ENCODE results near the gene MRPL20.
"Not testable (repeated sequence)": the region's sequence is repeated elsewhere in the genome, so short reads cannot be mapped to it uniquely, and the experiment has no call there.

DNA sequence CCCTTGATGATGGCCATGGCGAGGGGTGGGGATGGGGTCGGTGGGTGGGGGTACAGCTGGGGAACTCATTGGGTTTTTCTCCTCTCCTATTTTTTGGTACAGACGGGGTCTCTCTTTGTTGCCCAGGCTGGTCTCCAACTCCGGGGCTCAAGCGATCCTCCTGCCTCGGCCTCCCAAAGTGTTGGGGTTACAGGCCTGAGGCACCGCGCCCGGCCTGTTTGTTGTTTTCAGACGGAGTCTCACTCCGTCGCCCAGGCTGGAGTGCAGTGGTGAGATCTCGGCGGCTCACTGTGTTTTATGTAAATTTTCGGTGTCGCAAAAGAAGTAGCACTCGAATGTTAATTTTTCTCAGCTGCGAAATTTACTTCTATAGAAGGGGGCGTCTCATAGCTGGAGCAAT lies 39.5 kb upstream of the MRPL20 start:
- TF ChIP-seq POLR2A (IDR thresholded peaks at IDR 0.05; ENCODE audit: low read depth, low read length); POLR2AphosphoS5 (IDR thresholded peaks at IDR 0.05; ENCODE audit: insufficient read depth, low read depth, low read length): not testable (repeated sequence)
- TF ChIP-seq, protein P1, sequence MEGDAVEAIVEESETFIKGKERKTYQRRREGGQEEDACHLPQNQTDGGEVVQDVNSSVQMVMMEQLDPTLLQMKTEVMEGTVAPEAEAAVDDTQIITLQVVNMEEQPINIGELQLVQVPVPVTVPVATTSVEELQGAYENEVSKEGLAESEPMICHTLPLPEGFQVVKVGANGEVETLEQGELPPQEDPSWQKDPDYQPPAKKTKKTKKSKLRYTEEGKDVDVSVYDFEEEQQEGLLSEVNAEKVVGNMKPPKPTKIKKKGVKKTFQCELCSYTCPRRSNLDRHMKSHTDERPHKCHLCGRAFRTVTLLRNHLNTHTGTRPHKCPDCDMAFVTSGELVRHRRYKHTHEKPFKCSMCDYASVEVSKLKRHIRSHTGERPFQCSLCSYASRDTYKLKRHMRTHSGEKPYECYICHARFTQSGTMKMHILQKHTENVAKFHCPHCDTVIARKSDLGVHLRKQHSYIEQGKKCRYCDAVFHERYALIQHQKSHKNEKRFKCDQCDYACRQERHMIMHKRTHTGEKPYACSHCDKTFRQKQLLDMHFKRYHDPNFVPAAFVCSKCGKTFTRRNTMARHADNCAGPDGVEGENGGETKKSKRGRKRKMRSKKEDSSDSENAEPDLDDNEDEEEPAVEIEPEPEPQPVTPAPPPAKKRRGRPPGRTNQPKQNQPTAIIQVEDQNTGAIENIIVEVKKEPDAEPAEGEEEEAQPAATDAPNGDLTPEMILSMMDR (IDR thresholded peaks at IDR 0.05; ENCODE audit: extremely low read depth in 1 of 2, insufficient read depth in 1 of 2, low read depth in 1 of 2, low read length in 2 of 2): not testable (repeated sequence)
- TF ChIP-seq, protein P2, sequence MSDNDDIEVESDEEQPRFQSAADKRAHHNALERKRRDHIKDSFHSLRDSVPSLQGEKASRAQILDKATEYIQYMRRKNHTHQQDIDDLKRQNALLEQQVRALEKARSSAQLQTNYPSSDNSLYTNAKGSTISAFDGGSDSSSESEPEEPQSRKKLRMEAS (IDR thresholded peaks at IDR 0.05; ENCODE audit: insufficient read depth, insufficient read length): not testable (repeated sequence)
